ENCODE measurements around the gene ACIN1.

DNA sequence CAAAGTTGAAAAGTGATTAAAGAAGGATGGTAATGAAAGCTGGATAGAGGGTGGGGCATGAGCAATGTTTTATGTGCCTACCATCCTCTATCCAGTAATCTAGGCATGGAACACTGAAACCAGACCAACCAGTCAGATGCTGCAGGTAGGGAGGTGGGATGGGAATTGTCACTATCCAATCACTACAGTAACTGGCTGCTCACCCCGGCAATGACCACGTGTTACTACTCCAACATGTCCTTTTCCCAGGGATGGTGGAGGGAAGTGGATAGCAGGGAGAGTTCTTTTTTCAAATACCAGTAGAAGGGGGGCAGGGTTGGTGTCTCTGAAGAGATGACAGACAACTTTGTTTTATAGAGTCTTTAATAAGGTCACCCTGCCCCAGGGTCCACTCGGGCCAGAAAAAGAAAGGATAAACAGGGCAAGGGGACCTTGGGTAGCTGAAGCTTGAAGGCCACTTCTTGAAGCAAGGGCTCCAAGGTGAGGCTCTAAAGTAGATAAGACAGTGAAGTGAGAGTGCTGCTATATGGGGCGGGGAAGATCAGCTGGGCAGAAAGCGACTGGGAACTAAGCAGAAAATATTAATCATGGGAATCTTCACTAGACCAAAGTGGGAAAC, 22.9 kb downstream of the ACIN1 start:
- TF ChIP-seq TAF1 (IDR thresholded peaks at IDR 0.05; ENCODE audit: borderline replicate concordance, low read depth, low read length) (no peak), POLR2A (IDR thresholded peaks at IDR 0.05; ENCODE audit: low read depth, low read length) (no peak), POLR2AphosphoS5 (IDR thresholded peaks at IDR 0.05; ENCODE audit: low read depth, low read length) (no peak)

Data from GM12892 (cell line).